ENCODE data around the gene TMTC4. TPM values are rescaled to one million over a fixed set of nuclear protein-coding genes. Genes with fewer than 3 reads are reported as not detected.

TMTC4 gene
- total RNA-seq, 1 donor from 2014 or later, result 10.9 TPM

DNA sequence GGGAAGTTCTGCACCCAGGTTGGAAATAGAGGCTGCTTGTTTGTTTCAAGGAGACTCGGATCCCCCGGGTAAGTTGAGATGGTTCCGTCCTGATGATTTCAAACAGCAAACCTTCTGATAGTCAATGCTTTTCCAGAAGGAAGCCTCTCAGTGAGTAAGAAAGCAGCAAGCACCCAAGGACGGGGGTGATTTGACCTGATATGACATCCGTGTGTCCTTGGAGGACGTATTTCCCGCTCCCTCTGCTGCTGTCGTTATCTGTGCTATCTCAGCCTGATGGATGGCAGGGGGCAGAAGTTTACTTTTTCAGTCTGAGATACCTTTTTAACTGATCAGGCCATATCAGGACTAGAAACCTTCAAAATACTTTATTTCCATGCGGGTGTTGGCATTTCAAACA lies 80.3 kb downstream of the TMTC4 start:
- Histone ChIP-seq H3K27ac (no peak overlapping the region), H3K4me3 (no peak overlapping the region), H3K36me3 (no peaks in the 10 kb centered on the region), H3K27me3 (ENCODE audit: low read depth) (no peaks in the 10 kb centered on the region), H3K4me1 (no peaks in the 10 kb centered on the region), H3K9me3 (no peaks in the 10 kb centered on the region)
- no peak for DNase-seq
- intact Hi-C loops (cut with DNase I), result no loop called here
- ATAC-seq, result no peak
- TF ChIP-seq, protein P1, sequence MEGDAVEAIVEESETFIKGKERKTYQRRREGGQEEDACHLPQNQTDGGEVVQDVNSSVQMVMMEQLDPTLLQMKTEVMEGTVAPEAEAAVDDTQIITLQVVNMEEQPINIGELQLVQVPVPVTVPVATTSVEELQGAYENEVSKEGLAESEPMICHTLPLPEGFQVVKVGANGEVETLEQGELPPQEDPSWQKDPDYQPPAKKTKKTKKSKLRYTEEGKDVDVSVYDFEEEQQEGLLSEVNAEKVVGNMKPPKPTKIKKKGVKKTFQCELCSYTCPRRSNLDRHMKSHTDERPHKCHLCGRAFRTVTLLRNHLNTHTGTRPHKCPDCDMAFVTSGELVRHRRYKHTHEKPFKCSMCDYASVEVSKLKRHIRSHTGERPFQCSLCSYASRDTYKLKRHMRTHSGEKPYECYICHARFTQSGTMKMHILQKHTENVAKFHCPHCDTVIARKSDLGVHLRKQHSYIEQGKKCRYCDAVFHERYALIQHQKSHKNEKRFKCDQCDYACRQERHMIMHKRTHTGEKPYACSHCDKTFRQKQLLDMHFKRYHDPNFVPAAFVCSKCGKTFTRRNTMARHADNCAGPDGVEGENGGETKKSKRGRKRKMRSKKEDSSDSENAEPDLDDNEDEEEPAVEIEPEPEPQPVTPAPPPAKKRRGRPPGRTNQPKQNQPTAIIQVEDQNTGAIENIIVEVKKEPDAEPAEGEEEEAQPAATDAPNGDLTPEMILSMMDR (IDR thresholded peaks at IDR 0.05), result no peak

DNA sequence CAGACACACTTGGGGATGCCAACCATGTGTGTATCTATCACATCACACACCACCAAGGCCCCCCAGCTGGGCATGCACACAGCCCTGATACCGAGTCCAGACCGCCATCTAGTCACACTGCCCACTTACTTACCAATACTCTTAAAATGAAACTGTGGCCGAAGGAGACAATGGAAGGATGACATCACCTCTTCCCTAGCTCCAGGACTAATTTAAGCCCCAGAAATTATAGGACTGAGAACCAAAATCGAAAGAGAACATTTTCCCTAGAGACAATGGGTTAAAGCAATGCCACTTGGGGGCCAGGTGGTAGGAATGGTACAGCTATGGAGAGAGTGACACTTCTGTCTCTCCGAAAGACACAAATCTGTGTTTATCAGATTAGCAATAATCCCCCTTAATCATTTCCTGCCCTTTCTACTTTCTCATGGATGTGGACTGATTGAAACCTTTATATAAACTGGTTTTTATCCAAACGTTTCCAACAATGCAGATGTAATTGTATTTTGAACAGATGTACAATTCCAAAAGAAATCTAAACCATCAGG lies 85.3 kb downstream of the TMTC4 start:
- Histone ChIP-seq H3K27me3 (ENCODE audit: low read depth) (no peaks in the 10 kb centered on the region), H3K4me3 (peak overlapping the region; percentile 59), H3K27ac (no peak overlapping the region), H3K9me3 (no peaks in the 10 kb centered on the region), H3K4me1 (peaks cover 10% of the 10 kb centered on the region), H3K36me3 (no peaks in the 10 kb centered on the region)
- ATAC-seq (no peak), DNase-seq (no peak)
- intact Hi-C loops (cut with DNase I), result no loop called here
- TF ChIP-seq, protein P1 (IDR thresholded peaks at IDR 0.05), result no peak

- Histone ChIP-seq H3K36me3 (no peaks in the 10 kb centered on the region), H3K9me3 (no peaks in the 10 kb centered on the region), H3K27ac (peak within 1 kb of the TSS; percentile 85), H3K4me3 (peak within 1 kb of the TSS; percentile 59), H3K4me1 (peaks cover 10% of the 10 kb centered on the region), H3K27me3 (ENCODE audit: low read depth) (no peaks in the 10 kb centered on the region)
- intact Hi-C loops (cut with DNase I), result no loop called here
- ATAC-seq (peak; percentile 97 to 98), DNase-seq (peak; percentile 84)
- TF ChIP-seq, protein P1 (IDR thresholded peaks at IDR 0.05), result peak; percentile 80
These were observed 86.0 kb downstream of the TMTC4 start, which contains the start of gene GGACT for GRCh38 chr13:100588331-100589177. GGACT (minus strand) TSS chr13:100588789; CDS start chr13:100532591, 56,198 bp downstream.

- Histone ChIP-seq H3K27ac (no peak overlapping the region), H3K27me3 (ENCODE audit: low read depth) (no peaks in the 10 kb centered on the region), H3K9me3 (no peaks in the 10 kb centered on the region), H3K4me3 (no peak overlapping the region), H3K4me1 (peaks cover 10% of the 10 kb centered on the region), H3K36me3 (no peaks in the 10 kb centered on the region)
- intact Hi-C loops (cut with DNase I), result no loop called here
- no peak for DNase-seq
- no peak for ATAC-seq
- TF ChIP-seq, protein P1 (IDR thresholded peaks at IDR 0.05), result no peak
These were observed 89.7 kb downstream of the TMTC4 start for GRCh38 chr13:100584896-100585295.

- intact Hi-C loops (cut with DNase I), result no loop called here
- Histone ChIP-seq H3K4me1 (no peaks in the 10 kb centered on the region), H3K27me3 (ENCODE audit: low read depth) (no peaks in the 10 kb centered on the region), H3K27ac (no peak overlapping the region), H3K9me3 (no peaks in the 10 kb centered on the region), H3K36me3 (no peaks in the 10 kb centered on the region), H3K4me3 (no peak overlapping the region)
- DNase-seq (no peak), ATAC-seq (no peak)
- TF ChIP-seq, protein P1 (IDR thresholded peaks at IDR 0.05), result no peak
These were observed 93.1 kb downstream of the TMTC4 start for GRCh38 chr13:100581504-100581903.
